ENCODE measurements around the gene BLM. TPM values are rescaled to one million over a fixed set of nuclear protein-coding genes. Genes with fewer than 3 reads are reported as not detected.

The BLM gene
- total and polyA plus RNA-seq, 2 experiments from 2014 or later, result 1.9 to 4.8 TPM

- no peak for TF ChIP-seq EZH2phosphoT487 (IDR thresholded peaks at IDR 0.05; ENCODE audit: insufficient read depth, low read depth)
- no peak for TF ChIP-seq EZH2 (IDR thresholded peaks at IDR 0.05; ENCODE audit: insufficient read depth, poor library complexity, severe bottlenecking)
- in situ Hi-C loops (cut with MboI), result no loop called here
- Histone ChIP-seq H3K27me3 (replicated peaks; ENCODE audit: insufficient read depth) (no peaks in the 10 kb centered on the region), H3K27ac (no peak overlapping the region), H4K20me1 (ENCODE audit: insufficient read depth) (no peaks in the 10 kb centered on the region), H2AFZ (no peak overlapping the region), H3K79me2 (ENCODE audit: insufficient read depth) (no peaks in the 10 kb centered on the region), H3K9me2 (ENCODE audit: insufficient read depth) (no peaks in the 10 kb centered on the region), H3F3A (ENCODE audit: insufficient read depth) (no peaks in the 10 kb centered on the region), H3K9ac (no peak overlapping the region), H3K4me3 (no peak overlapping the region), H3K36me3 (ENCODE audit: low read depth) (no peaks in the 10 kb centered on the region), H3K9me3 (ENCODE audit: low read depth) (no peaks in the 10 kb centered on the region), H3K4me2 (ENCODE audit: unreplicated experiment) (no peak overlapping the region), H3K4me1 (ENCODE audit: insufficient read depth) (no peaks in the 10 kb centered on the region)
- 99 to 100% methylated on average over 4 of the region's 4 CpGs for WGBS, 2 experiments (ENCODE audit: low coverage in 1 of 2, low lambda C conversion rate in 2 of 2, missing lambda C conversion rate in 2 of 2)
- no peak for DNase-seq
These were observed 93.2 kb downstream of the BLM start for GRCh38 chr15:90810354-90810753.

DNA sequence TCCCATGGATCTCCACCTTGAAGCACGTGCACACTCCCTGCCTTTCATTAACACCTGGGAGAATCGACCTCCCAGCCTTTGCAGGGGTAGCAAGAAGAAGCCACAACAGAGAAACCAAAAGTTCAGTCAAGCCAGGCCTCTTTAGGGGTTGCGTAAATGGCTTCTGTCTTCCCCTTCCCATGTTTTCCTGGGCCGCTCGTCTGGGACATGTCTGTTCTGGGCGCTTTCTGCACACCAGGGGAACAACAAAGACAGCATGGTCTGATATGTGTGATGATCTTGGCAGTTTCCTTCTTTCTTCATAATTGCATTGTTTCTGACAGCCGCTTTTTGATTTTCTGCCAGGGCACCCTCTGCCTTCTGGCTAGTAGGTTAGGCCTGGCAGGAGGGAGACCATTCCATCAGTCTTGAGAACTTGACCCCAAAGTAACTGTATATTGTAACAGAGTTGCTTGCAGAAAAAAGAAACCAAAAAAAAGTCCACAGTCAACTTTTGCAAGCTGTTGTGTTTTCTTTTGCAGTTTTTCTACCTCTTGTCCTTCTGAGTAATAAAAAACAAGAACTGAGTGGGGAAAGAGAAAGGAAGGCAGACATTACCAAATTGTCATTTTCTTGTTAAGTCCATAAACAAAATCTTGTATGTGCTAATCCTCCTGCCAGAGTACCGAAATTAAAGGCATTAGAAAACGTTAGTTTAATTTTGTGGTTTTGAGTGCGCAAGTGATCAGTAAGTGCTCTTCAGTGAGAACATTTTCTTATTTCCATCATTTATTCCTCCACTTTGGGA is 95.2 kb downstream of the BLM start:
- H3K4me3 ChIP-seq, result no peak overlapping the region
- H3K9me2 ChIP-seq (ENCODE audit: insufficient read depth), result no peaks in the 10 kb centered on the region
- no peaks in the 10 kb centered on the region for H3K27me3 ChIP-seq (replicated peaks; ENCODE audit: insufficient read depth)
- H2AFZ ChIP-seq, result no peak overlapping the region
- no peaks in the 10 kb centered on the region for H3K36me3 ChIP-seq (ENCODE audit: low read depth)
- in situ Hi-C loops (cut with MboI), result no loop called here
- H3K9me3 ChIP-seq (ENCODE audit: low read depth), result no peaks in the 10 kb centered on the region
- H3K27ac ChIP-seq, result no peak overlapping the region
- H3K79me2 ChIP-seq (ENCODE audit: insufficient read depth), result no peaks in the 10 kb centered on the region
- H3K9ac ChIP-seq, result no peak overlapping the region
- no peaks in the 10 kb centered on the region for H3F3A ChIP-seq (ENCODE audit: insufficient read depth)
- no peak for DNase-seq
- TF ChIP-seq EZH2 (IDR thresholded peaks at IDR 0.05; ENCODE audit: insufficient read depth, poor library complexity, severe bottlenecking), result no peak
- no peak for TF ChIP-seq EZH2phosphoT487 (IDR thresholded peaks at IDR 0.05; ENCODE audit: insufficient read depth, low read depth)
- H3K4me1 ChIP-seq (ENCODE audit: insufficient read depth), result no peaks in the 10 kb centered on the region
- H4K20me1 ChIP-seq (ENCODE audit: insufficient read depth), result no peaks in the 10 kb centered on the region
- no peak overlapping the region for H3K4me2 ChIP-seq (ENCODE audit: unreplicated experiment)
- WGBS, 2 experiments (ENCODE audit: low coverage in 1 of 2, low lambda C conversion rate in 2 of 2, missing lambda C conversion rate in 2 of 2), result 89% methylated on average over 10 of the region's 10 CpGs

- TF ChIP-seq EZH2phosphoT487 (IDR thresholded peaks at IDR 0.05; ENCODE audit: insufficient read depth, low read depth), result no peak
- TF ChIP-seq EZH2 (IDR thresholded peaks at IDR 0.05; ENCODE audit: insufficient read depth, poor library complexity, severe bottlenecking), result no peak
- Histone ChIP-seq H3K27ac (no peak overlapping the region), H3F3A (ENCODE audit: insufficient read depth) (no peaks in the 10 kb centered on the region), H2AFZ (no peak overlapping the region), H3K4me1 (ENCODE audit: insufficient read depth) (no peaks in the 10 kb centered on the region), H3K4me3 (no peak overlapping the region), H3K79me2 (ENCODE audit: insufficient read depth) (no peaks in the 10 kb centered on the region), H3K27me3 (replicated peaks; ENCODE audit: insufficient read depth) (no peaks in the 10 kb centered on the region), H3K9me3 (ENCODE audit: low read depth) (no peaks in the 10 kb centered on the region), H3K9me2 (ENCODE audit: insufficient read depth) (no peaks in the 10 kb centered on the region), H4K20me1 (ENCODE audit: insufficient read depth) (no peaks in the 10 kb centered on the region), H3K36me3 (ENCODE audit: low read depth) (no peaks in the 10 kb centered on the region), H3K4me2 (ENCODE audit: unreplicated experiment) (no peak overlapping the region), H3K9ac (no peak overlapping the region)
- no peak for DNase-seq
- WGBS, 2 experiments (ENCODE audit: low coverage in 1 of 2, low lambda C conversion rate in 2 of 2, missing lambda C conversion rate in 2 of 2), result 90 to 95% methylated on average over 4 to 6 of the region's 6 CpGs
- in situ Hi-C loops (cut with MboI), result no loop called here
These were observed 95.8 kb downstream of the BLM start for GRCh38 chr15:90812958-90813265.

GRCh38 chr15:90813796-90814190 is 96.6 kb downstream of the BLM start:
- in situ Hi-C loops (cut with MboI), result no loop called here
- Histone ChIP-seq H3K4me2 (ENCODE audit: unreplicated experiment) (no peak overlapping the region), H3K79me2 (ENCODE audit: insufficient read depth) (no peaks in the 10 kb centered on the region), H3K4me1 (ENCODE audit: insufficient read depth) (no peaks in the 10 kb centered on the region), H3K36me3 (ENCODE audit: low read depth) (no peaks in the 10 kb centered on the region), H4K20me1 (ENCODE audit: insufficient read depth) (no peaks in the 10 kb centered on the region), H3K27me3 (replicated peaks; ENCODE audit: insufficient read depth) (no peaks in the 10 kb centered on the region), H3K27ac (no peak overlapping the region), H3K9me2 (ENCODE audit: insufficient read depth) (no peaks in the 10 kb centered on the region), H3F3A (ENCODE audit: insufficient read depth) (no peaks in the 10 kb centered on the region), H3K4me3 (no peak overlapping the region), H3K9me3 (ENCODE audit: low read depth) (no peaks in the 10 kb centered on the region), H2AFZ (no peak overlapping the region), H3K9ac (no peak overlapping the region)
- WGBS, 2 experiments (ENCODE audit: low coverage in 1 of 2, low lambda C conversion rate in 2 of 2, missing lambda C conversion rate in 2 of 2), result 60 to 73% methylated on average over 2 of the region's 2 CpGs
- no peak for DNase-seq
- no peak for TF ChIP-seq EZH2 (IDR thresholded peaks at IDR 0.05; ENCODE audit: insufficient read depth, poor library complexity, severe bottlenecking)
- no peak for TF ChIP-seq EZH2phosphoT487 (IDR thresholded peaks at IDR 0.05; ENCODE audit: insufficient read depth, low read depth)

Data from GM23248 (cell line).